Measurements from ENCODE around the gene BTD.

The BTD gene

GRCh38 chr3:15638193-15638890, 36.8 kb downstream of the BTD start:
- DNase-seq: no peak

DNA sequence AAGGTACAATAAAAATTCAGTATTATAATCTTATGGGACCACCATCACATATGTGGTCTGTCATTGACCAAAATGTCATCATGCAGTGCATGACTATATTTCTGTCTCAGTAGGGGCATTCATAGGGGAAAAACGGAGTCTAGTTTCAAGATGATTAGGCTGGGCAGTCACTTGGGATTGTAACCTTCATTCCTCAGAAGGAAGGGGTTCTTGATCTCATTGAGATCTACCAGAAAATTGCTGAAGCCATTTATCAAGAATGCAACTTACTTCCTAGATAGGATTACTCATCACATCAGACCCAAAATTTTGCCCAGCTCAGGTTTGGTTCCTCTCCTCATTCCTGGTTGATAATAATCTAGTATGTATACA, 37.3 kb downstream of the BTD start:
- no peak for DNase-seq

- DNase-seq: no peak
These were observed 43.7 kb downstream of the BTD start for GRCh38 chr3:15645246-15645645.

DNA sequence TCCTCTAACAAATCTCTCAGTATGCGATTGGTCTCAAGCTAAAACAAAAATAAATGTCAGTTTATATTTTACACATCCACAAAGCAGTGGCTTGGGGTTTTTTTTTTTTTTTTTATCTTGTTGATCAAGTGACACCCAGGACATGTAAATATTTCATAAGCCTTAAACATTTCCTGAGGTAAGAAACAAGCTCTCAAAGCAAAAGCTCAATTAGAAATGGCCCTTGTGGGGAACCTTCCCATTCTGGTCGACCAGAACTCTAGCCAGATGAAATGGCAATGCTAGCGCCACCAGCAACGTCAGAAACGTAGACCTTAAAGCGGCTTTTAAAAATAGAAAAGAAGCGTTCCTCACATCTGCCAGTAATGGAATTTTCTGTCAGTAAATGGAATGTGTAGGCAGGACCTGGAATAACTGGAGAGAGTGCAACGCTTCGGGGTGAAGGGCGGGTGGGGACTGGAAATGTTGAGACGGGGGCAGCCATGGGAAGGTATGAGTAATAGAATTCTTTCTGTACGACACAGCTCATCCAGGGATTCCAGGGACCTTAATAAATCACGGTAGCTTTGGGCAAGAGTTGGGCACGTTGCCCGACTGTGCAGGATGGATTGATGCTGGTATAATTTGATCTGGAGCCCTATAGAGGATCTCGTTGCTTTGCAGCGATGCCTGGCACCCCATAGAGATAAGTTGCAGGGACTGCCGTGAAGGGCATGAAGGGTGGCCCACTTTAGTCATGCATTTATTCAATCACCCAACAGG, 44.4 kb downstream of the BTD start:
- DNase-seq: no peak

DNA sequence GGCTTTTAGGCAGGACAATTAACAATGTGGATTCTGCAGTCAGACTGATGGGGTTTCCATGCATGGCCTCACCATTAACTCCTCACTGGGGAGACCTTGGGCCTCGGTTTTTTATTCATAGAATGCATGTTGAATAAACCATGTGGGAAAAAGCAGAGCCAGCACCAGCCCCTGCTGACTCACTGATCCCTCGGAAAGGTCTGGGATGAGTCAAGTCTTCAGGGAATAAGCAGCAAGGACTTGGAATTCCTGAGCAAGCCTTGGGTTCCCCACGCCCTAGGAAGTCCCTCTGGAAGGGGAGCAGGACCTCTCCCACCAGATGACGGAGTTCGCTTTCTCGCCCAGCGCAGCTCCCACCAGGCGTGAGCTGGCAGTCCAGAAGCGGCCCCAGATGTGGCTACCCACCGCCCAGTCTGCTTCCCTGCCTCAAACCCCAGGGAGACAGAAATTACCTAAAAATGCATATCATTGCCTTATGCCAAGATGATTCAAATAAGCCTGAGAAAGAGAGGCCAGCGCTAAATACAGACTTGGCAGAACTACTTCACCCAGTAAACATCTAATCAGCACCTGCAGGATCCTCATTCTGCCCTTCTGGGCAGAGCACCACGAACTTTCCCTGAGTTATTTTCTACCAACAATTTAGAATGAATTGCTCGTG, 45.4 kb downstream of the BTD start:
- no peak for DNase-seq

- DNase-seq: no peak
These were observed 46.1 kb downstream of the BTD start for GRCh38 chr3:15647611-15648167.

DNA sequence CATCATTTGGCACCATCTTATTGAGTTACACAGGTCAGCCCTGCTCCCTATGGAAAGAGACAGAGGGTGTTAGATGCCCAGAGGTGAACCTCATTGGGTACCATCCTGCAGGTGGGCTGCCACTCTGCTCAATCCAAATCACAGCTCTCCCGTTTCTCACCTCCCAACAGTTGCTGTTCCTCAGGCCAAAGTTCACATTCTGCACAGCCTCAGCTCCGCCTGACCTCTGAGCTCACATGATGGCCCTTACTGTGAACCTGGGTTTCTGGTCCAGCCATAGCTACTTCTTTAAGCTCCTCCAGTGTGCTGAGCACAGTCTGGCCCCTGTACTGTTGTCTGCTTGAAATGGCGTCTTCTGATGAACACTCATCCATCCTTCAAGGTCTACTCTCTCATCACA, 47.8 kb downstream of the BTD start:
- DNase-seq: no peak

DNA sequence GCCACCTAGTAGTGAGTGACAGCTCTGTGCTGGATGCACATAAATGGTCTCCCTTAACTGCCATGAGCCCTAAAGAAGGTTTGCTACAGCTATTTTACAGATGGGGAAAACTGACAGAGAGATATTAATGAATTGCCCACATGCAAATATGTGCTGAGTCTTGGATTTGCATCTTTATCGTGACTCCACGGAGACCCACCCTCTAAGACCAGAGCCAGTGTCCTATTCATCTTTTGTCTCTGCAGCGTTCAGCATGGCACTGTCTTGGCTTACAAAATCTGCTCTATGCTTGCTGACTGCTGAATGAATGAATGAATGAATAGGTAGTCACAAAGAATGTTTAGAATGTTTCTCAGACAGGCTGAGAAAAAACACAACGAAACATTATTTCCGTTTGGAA, 48.3 kb downstream of the BTD start:
- no peak for DNase-seq

GRCh38 chr3:15651396-15651795, 49.9 kb downstream of the BTD start:
- no peak for DNase-seq

DNA sequence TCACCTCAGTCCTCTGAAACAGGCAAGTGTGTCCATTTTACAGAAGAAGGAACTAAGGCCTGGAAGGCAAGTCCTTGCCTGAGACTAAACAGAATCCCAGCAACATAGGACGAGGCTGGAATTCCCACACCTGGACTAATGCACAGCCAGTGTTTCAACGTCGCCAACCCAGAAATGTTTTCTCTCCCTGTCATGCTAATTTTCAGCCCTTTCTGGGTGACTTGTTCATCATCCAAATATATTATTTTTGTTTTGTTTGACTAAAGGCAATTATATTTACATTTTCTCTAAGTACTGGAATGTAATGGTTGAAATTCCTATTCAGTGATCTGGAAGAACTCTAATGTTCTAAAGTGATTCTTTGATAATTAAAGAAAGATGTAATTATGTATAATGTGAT, 51.8 kb downstream of the BTD start:
- no peak for DNase-seq

DNA sequence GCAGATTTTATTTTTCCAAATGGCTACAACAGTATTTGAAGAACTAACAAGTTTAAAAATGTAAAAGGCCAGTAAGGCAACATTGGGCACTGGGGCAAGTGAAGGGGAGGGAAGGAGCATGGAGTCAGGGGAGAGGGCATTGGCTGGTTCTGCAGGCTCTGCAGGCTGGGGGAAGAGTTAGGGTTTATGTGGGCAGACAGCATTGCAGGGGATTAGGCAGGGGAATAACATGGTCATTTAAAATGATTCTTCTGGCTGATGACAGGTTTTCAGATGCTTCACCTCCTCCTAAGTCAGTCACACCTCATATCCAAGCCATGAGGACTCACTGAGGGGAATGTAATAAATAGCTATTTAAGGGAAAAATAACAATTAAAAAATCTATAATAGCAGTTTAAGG, 52.6 kb downstream of the BTD start:
- no peak for DNase-seq

- no peak for DNase-seq
These were observed 53.3 kb downstream of the BTD start for GRCh38 chr3:15654891-15655290.

GRCh38 chr3:15656342-15656741, 54.8 kb downstream of the BTD start:
- no peak for DNase-seq

DNA sequence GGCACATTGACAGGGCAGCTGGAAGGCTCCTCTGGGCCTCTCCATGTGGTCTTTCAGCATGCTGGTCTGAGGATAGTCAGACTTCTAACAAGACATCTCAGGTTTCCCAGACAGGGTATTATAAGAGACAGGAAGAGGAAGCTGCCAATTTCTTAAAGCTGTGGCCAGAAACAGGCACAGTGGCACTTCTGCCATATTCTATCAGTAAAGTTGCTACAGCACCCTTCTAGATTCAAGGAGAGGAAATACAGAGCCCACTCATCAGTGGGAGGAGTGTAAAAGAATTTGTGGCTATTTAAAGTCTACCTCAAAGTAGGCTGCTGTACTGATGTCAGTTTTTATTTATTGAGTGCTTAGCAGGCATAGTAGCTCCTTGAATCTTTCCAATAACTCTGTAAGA, 55.5 kb downstream of the BTD start:
- no peak for DNase-seq

DNA sequence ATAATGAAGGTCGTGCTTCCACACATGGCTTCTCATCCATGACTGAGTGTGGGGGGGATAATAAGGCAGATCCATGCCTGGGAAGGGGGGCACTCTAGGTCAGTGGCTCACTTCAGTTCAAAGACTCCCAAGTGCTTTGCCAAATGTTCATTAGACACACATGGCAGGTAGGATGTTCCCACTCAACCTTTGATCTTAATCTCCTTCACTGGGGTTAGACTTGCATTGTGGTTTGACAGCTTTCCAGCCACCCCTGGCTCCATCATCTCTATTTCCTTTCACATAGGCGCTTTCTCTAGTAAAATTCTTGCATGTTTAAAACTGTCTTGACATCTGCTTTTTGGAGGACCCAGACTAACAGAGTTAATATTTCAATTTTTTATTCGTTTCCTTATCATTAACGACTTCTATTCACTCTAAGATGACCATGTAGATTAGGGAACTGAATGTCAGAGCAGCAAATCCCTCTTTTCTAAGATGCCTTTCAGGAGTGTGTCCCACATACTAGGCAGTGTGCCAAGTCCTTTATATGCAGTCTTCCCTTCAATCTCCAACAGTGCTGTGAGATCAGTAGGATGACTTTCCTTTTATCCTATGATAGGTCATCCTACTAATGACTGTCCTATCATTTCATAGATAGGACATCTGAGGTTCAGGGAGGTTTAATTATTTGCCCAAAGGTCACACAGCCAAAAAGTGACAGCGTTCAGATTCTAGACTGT, 57.9 kb downstream of the BTD start:
- no peak for DNase-seq

DNA sequence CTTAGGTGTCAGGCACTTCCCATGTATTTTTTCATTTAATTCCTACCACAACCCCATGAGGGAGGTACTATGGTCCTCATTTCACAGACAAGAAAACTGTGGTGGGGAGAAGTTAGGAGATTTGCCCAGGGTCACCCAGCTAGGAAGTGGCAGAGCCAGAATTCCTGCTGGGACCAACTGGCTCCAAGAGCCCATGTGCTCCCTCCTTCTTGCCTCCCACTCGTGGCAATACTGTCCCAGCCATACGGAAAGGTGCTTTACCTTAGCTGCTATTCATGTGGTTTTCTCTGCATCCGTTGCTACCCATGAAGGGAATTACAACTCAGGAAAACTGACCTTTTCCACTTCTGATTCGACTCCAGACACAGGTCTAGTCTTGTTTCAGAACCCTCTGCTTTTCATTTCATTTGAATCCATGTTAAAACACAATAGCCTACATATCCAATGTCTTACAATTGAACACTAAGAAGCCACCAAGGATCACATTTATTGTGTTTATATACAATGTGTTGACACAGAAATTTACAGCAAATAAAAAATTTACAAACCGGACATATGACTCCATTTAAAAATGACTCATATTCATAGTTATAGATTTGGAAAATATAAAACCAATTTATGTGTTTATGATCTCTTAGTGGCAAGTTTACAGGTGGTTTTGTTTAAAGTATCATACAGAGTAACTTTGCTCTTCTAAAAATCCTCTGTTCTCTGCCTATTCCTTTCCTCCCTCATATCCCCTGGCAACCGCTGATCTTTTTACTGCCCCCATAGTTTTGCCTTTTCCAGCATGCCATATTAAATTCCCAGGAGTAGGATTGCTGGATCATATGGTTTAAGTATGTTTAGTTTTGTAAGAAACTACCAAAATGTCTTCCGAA, 58.8 kb downstream of the BTD start:
- no peak for DNase-seq

- no peak for DNase-seq
These were observed 62.6 kb downstream of the BTD start for GRCh38 chr3:15664144-15664543.

DNA sequence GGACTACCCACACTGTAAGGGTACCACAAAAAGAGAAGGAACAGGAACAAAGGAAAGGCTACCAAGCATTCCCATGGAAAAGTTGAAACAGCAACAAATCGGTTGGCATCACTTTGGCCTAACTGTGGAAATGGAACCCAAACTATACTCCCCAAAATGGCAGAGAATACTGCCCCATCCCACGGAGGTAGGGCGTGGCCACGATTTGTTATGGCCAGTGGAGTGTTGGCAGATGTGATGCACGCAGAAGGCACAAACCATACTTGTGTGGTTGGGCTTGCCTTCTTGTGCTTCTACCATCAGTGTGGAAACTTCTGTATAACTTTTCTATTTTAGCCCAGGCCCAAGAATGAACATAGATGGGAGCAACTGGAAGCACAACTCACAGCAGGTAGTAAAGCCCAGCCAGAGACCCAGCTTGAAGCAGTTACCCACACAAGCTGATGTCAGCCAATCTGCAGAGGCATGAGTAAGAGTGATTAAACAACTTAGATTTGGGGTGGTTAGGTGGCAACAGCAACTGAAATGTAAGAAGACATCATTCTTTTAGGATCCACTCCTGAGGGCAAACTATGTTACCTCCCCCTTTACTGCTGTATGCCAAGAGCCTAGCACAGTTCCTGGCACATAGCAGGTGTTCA, 64.1 kb downstream of the BTD start:
- no peak for DNase-seq

- DNase-seq: no peak
These were observed 64.7 kb downstream of the BTD start for GRCh38 chr3:15666277-15666676.

GRCh38 chr3:15667484-15667883, 65.9 kb downstream of the BTD start:
- no peak for DNase-seq

- no peak for DNase-seq
These were observed 72.0 kb downstream of the BTD start for GRCh38 chr3:15673536-15673935.

- no peak for DNase-seq
These were observed 74.7 kb downstream of the BTD start for GRCh38 chr3:15676259-15676658.

Measured in cortex of kidney (tissue), 1 donor.